Gastroesophageal sphincter (tissue), 4 donors: ENCODE measurements around the gene SRSF6. TPM values are rescaled to one million over a fixed set of nuclear protein-coding genes. Genes with fewer than 3 reads are reported as not detected.
A peak's percentile ranks its signal among the peaks of the same experiment; 100 is the strongest.

ENCODE experiments used
- ATAC-seq: fragments of 150-250 bp; one replicate; pipeline ENCODE4 v1.9.1; 2016; ENCODE audit warnings: mild to moderate bottlenecking, moderate library complexity
- H3K27ac ChIP-seq, 4 donors: fragments of 200-600 bp; sonication (generic) in 3 of 4; 1 replicate in 3 of 4; 2 replicates in 1 of 4; pipeline ENCODE4 v1.5.1; 2016 to 2019
- H3K27me3 ChIP-seq: fragments of 200-600 bp; sonication (generic); one replicate; pipeline ENCODE4 v1.5.1; 2019
- H3K36me3 ChIP-seq, 2 donors: fragments of 200-600 bp; sonication (generic); one replicate each; pipeline ENCODE4 v1.5.1; 2019; ENCODE audit warnings: control low read depth in 1 of 2
- H3K4me1 ChIP-seq, 3 donors: fragments of 200-600 bp; sonication (generic); 1 replicate in 2 of 3; 2 replicates in 1 of 3; pipeline ENCODE4 v1.5.1; 2016 to 2019; ENCODE audit warnings: control low read depth in 2 of 3
- H3K4me3 ChIP-seq, 2 donors: fragments of 200-600 bp; sonication (generic); one replicate each; pipeline ENCODE4 v1.5.1; 2019; ENCODE audit warnings: mild to moderate bottlenecking in 1 of 2, moderate library complexity in 1 of 2
- H3K9me3 ChIP-seq, 3 donors: fragments of 200-600 bp; sonication (generic); one replicate each; pipeline ENCODE4 v1.5.1; 2017 to 2019; ENCODE audit warnings: control low read depth in 2 of 3
- EP300 ChIP-seq: sonication (generic); formaldehyde crosslinking; IDR thresholded peaks from one replicate; pipeline ENCODE4 v1.6.1; 2017; ENCODE audit warnings: antibody characterized with exemption, mild to moderate bottlenecking
- POLR2A ChIP-seq, 2 donors: fragments of 450-650 bp; IDR thresholded peaks; one replicate each; pipeline ENCODE4 v1.6.1; 2017; ENCODE audit warnings: antibody characterized with exemption in 2 of 2, mild to moderate bottlenecking in 2 of 2, moderate library complexity in 1 of 2
- POLR2AphosphoS5 ChIP-seq: sonication (generic); formaldehyde crosslinking; IDR thresholded peaks from one replicate; pipeline ENCODE4 v1.6.1; 2017; ENCODE audit warnings: antibody characterized with exemption
- WGBS, 2 donors: methylation state at CpG; one replicate each; pipeline ENCODE4 v1.1.5; 2018; ENCODE audit warnings: low coverage in 1 of 2; 5-methylcytosine and 5-hydroxymethylcytosine counted together
- total RNA-seq, 4 donors: library from RNA; depleted of rRNA; stranded (reverse); fragments of >200 nt; gene quantifications; one replicate each; pipeline ENCODE4 v1.1.0, GENCODE V29; 2016
- TF ChIP-seq, protein P1 (sequence below), 4 experiments: fragments of 200-600 bp in 2 of 4; fragments of 450-650 bp in 2 of 4; sonication (generic) in 1 of 4; IDR thresholded peaks; one replicate each; pipeline ENCODE4 v1.5.1; 2017 to 2019; ENCODE audit warnings: antibody characterized with exemption in 4 of 4, mild to moderate bottlenecking in 2 of 4, moderate library complexity in 2 of 4

The SRSF6 gene
- total RNA-seq: 10 to 100 TPM; 25.3 to 47.5 (median 31.3) TPM

DNA sequence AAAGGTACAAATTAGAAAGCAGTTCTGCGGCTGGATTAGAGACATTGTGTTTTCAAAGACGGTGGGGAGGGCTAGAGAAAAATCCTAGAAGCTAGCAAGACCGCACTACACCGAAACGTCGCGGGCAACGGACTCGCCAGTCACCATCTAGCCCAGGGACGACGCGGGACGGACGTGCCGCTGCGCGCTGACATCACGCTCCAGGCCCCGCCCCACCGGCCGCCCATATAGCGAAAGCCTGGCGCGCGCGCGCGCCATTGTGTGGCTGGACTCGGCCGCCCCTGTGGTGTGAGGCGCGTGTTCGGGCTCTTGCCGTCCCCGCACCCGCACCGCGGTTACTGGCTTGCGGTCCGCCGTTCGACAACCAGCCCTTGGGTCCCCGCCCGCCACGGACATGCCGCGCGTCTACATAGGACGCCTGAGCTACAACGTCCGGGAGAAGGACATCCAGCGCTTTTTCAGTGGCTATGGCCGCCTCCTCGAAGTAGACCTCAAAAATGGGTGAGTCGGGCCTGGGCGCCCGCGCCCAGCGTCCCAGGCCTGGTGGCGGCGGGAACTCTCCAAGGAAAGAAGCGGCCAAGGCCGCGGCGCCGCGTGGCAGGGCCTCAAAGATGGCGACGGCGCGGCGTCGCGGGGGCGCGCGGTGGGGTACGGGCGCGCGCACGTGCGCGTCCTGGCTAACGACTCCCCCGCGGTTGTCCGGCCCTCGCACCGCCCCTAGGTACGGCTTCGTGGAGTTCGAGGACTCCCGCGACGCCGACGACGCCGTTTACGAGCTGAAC lies at the start of gene SRSF6:
Gene SRSF6 (plus strand): TSS at position 257 of the 782 bp plus-strand sequence. CDS start 138 bp downstream, at position 395.
- Histone ChIP-seq H3K36me3 (peaks cover 3 to 39% of the 10 kb centered on the region in 2 donors), H3K4me3 (peak within 1 kb of the TSS; percentile 61 to 98), H3K4me1 (peaks cover 0 to 47% (median 5%) of the 10 kb centered on the region in 3 donors), H3K9me3 (no peaks in the 10 kb centered on the region), H3K27me3 (peaks cover 8% of the 10 kb centered on the region), H3K27ac (peak within 1 kb of the TSS; percentile 90 to 100 (median 99))
- ATAC-seq: peak; percentile 97
- TF ChIP-seq POLR2A (IDR thresholded peaks at IDR 0.05) (peak; percentile 99), EP300 (no peak), POLR2AphosphoS5 (peak; percentile 99)
- TF ChIP-seq, protein P1, sequence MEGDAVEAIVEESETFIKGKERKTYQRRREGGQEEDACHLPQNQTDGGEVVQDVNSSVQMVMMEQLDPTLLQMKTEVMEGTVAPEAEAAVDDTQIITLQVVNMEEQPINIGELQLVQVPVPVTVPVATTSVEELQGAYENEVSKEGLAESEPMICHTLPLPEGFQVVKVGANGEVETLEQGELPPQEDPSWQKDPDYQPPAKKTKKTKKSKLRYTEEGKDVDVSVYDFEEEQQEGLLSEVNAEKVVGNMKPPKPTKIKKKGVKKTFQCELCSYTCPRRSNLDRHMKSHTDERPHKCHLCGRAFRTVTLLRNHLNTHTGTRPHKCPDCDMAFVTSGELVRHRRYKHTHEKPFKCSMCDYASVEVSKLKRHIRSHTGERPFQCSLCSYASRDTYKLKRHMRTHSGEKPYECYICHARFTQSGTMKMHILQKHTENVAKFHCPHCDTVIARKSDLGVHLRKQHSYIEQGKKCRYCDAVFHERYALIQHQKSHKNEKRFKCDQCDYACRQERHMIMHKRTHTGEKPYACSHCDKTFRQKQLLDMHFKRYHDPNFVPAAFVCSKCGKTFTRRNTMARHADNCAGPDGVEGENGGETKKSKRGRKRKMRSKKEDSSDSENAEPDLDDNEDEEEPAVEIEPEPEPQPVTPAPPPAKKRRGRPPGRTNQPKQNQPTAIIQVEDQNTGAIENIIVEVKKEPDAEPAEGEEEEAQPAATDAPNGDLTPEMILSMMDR (IDR thresholded peaks at IDR 0.05): peak in 2 of 4 experiments; percentile 3 to 11
- WGBS, 2 donors: no CpG with 5 or more reads among the region's 101 CpGs

DNA sequence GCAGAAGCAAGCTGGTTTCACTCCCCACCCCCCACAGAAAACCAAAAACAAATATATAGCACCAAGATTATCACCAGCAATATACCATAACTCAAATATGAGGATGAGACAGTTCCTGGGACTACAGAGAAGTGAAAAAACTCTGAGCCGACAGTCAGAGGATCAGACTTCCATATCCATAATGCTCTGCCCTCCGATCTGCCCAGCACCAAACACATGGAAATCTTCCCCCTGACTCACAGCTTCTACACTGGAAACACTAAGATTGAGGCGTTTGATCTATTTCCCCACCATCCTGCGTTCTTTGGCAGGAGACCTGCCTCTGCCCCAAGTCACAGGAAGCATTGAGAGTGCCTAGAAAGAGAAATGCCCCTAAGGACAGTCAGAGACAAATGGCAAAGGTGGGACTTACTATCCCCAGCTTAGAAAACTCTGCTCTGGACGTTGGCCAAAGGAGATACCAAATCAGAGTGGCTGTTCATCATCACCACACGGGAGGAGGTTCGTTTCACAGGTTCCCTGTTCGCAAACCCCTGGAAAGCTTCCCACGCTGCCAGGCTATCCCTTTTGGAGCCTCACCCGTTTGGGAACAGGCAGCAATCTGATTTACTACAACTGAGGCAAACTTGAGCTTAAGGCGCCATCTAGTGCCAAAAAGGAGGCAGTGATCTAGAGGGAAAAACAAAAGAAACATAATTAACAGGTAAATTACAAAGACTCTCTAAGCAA lies 48.7 kb upstream of the SRSF6 start:
- H3K4me1 ChIP-seq: no peaks in the 10 kb centered on the region
- no peak for ATAC-seq
- H3K27ac ChIP-seq: no peak overlapping the region
- peaks cover 0 to 37% (median 0%) of the 10 kb centered on the region in 3 donors for H3K9me3 ChIP-seq
- 30 to 100% methylated on average over 1 to 6 of the region's 11 CpGs for WGBS, 2 donors
- H3K27me3 ChIP-seq: peaks cover 36% of the 10 kb centered on the region
- H3K4me3 ChIP-seq: no peak overlapping the region
- TF ChIP-seq POLR2AphosphoS5: no peak
- TF ChIP-seq, protein P1 (IDR thresholded peaks at IDR 0.05): peak in 1 of 4 experiments; percentile 19
- no peak for TF ChIP-seq EP300
- no peaks in the 10 kb centered on the region for H3K36me3 ChIP-seq

DNA sequence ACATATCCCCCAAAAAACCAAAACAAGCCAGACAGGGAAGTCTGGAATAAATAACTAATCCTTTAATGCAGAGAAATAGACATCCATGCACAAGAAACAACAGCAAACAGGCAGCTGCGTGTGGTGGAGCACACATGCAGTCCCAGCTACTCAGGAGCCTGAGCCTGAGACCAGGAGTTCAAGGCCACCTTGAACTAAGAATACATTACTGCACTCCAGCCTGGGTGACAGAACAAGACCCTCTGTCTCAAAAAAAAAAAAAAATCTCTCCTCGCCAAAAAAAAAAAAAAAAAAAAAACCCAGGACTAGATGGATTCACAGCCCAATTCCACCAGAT lies 48.2 kb upstream of the SRSF6 start:
- Histone ChIP-seq H3K27ac (no peak overlapping the region), H3K4me3 (no peak overlapping the region), H3K36me3 (no peaks in the 10 kb centered on the region), H3K4me1 (no peaks in the 10 kb centered on the region), H3K9me3 (peaks cover 0 to 37% (median 0%) of the 10 kb centered on the region in 3 donors), H3K27me3 (peaks cover 36% of the 10 kb centered on the region)
- 58% methylated on average over 2 of the region's 2 CpGs; no CpG with 5 or more reads in 1 of the 2 donors for WGBS, 2 donors
- ATAC-seq: no peak
- TF ChIP-seq, protein P1 (IDR thresholded peaks at IDR 0.05): no peak
- no peak for TF ChIP-seq POLR2A (IDR thresholded peaks at IDR 0.05)
- TF ChIP-seq EP300: no peak
- TF ChIP-seq POLR2AphosphoS5: no peak

DNA sequence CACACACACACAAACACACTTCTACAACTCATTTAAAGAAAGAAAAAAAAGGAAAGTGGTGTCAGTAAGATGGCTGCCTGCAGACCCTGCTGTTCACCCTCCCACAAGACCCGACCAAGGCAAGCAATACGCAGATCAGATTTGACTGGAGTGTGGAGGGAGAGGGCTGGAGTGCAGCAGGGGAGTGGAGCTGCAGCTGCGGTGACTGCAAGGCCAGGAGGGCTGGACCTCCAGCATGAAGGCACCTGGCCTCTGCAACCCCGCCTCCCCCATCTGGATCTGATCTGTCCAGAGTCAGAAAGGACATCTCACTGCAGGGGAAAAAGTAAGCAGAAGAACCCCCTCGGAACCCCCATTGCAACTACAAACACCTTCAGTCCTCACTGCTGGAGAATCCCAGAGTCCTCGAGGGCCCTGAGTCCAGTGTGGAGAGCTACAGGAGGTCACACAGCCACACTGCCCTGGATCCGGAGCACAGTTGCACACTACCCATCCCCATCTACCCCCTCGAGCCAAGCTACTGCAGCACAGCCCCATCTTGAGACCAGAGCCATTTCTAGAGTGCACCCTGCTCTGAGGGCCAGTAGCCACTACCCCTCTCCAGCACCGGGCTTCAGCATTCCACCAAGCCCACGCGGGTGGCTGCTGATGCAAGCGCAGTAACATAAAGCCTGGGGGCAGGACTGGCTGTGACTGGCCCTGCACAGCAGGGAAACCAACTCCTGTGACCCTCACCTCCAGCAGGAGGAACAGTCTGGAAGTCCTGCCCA lies 41.9 kb upstream of the SRSF6 start:
- no peak overlapping the region for H3K27ac ChIP-seq
- no peak for ATAC-seq
- H3K27me3 ChIP-seq: peaks cover 22% of the 10 kb centered on the region
- TF ChIP-seq EP300 (no peak), POLR2A (IDR thresholded peaks at IDR 0.05) (no peak), POLR2AphosphoS5 (no peak)
- TF ChIP-seq, protein P1 (IDR thresholded peaks at IDR 0.05): no peak
- H3K36me3 ChIP-seq: no peaks in the 10 kb centered on the region
- peaks cover 0 to 36% (median 0%) of the 10 kb centered on the region in 3 donors for H3K9me3 ChIP-seq
- WGBS, 2 donors: 53 to 55% methylated on average over 5 to 8 of the region's 12 CpGs
- no peaks in the 10 kb centered on the region for H3K4me1 ChIP-seq
- no peak overlapping the region for H3K4me3 ChIP-seq
